Neutrophil (primary cell): ENCODE data around the gene EFCAB6.

Experiments used
- H3K27ac ChIP-seq: fragments of 200-600 bp; sonication (generic); 2 replicates; pipeline ENCODE4 v1.5.1; 2016; ENCODE audit warnings: mild to moderate bottlenecking, moderate library complexity
- H3K27me3 ChIP-seq: fragments of 200-600 bp; sonication (generic); 2 replicates; pipeline ENCODE4 v1.6.0; 2016; ENCODE audit warnings: mild to moderate bottlenecking
- H3K36me3 ChIP-seq: fragments of 200-600 bp; sonication (generic); 2 replicates; pipeline ENCODE4 v1.5.1; 2017
- H3K4me1 ChIP-seq, 2 experiments: fragments of 200-600 bp in 1 of 2; sonication (generic) in 1 of 2; 1 replicate in 1 of 2; 2 replicates in 1 of 2; pipeline versions ENCODE4 v1.5.1 to v1.6.1; 2013 to 2016; ENCODE audit warnings: low read depth in 1 of 2, low read length in 1 of 2, mild to moderate bottlenecking in 1 of 2, moderate library complexity in 1 of 2; ENCODE audit not compliant: control insufficient read depth in 1 of 2, insufficient read depth in 1 of 2
- H3K4me3 ChIP-seq, 2 experiments: fragments of 200-600 bp in 1 of 2; sonication (generic) in 1 of 2; 1 replicate in 1 of 2; 2 replicates in 1 of 2; pipeline ENCODE4 v1.5.1; 2013 to 2016; ENCODE audit warnings: low read depth in 1 of 2, low read length in 1 of 2, mild to moderate bottlenecking in 1 of 2, moderate library complexity in 1 of 2
- H3K9me3 ChIP-seq: fragments of 200-600 bp; sonication (generic); 2 replicates; pipeline ENCODE4 v1.5.1; 2016
- TF ChIP-seq, protein P1 (sequence below): fragments of 200-600 bp; sonication (generic); IDR thresholded peaks from 2 replicates; pipeline ENCODE4 v1.5.1; 2016; ENCODE audit warnings: antibody characterized with exemption

The EFCAB6 gene

DNA sequence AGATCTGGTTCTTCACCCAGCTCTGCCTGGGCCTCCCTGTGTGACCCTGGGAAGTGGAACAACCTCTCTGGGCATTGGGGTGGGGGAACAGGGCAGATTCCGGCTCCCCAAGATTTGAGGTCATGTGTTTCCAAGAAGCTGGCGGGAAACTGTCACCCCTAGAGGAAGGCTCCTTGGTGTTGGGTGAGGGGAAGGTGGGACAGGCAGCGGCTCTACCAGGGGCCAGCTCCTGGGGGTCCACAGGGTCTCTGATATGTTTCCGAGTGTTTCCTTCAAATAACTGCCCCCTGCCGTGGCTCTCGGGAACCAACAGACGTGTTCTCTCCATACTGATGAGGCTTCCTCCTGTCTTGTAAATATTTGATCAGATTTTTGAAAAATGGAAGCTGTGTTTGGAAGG, 321.8 kb downstream of the EFCAB6 start:
- Histone ChIP-seq H3K4me3 (no peak overlapping the region), H3K36me3 (no peaks in the 10 kb centered on the region), H3K9me3 (no peaks in the 10 kb centered on the region), H3K27ac (no peak overlapping the region), H3K4me1 (no peaks in the 10 kb centered on the region), H3K27me3 (no peaks in the 10 kb centered on the region)
- TF ChIP-seq, protein P1, sequence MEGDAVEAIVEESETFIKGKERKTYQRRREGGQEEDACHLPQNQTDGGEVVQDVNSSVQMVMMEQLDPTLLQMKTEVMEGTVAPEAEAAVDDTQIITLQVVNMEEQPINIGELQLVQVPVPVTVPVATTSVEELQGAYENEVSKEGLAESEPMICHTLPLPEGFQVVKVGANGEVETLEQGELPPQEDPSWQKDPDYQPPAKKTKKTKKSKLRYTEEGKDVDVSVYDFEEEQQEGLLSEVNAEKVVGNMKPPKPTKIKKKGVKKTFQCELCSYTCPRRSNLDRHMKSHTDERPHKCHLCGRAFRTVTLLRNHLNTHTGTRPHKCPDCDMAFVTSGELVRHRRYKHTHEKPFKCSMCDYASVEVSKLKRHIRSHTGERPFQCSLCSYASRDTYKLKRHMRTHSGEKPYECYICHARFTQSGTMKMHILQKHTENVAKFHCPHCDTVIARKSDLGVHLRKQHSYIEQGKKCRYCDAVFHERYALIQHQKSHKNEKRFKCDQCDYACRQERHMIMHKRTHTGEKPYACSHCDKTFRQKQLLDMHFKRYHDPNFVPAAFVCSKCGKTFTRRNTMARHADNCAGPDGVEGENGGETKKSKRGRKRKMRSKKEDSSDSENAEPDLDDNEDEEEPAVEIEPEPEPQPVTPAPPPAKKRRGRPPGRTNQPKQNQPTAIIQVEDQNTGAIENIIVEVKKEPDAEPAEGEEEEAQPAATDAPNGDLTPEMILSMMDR = no peak

DNA sequence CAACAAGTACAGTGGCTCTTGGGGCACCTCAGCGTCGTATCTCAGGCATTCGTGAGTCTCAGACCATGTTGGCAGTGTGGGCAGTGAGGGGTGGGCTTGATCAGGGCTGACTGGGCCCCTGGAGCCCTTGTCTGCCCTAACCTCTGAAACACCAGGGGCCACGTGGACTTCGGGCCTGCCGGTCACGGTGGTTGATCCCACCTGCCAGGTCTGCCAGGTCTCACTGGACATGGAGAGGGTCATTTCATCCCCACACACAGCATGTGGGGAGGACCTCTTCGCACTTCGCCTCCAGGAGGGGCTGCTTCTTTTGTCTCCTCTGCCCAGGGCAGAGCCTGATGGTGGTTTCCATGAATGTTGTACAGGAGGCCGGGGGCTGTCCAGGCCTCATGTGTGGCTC, 323.2 kb downstream of the EFCAB6 start:
- TF ChIP-seq, protein P1 = no peak
- H3K4me3 ChIP-seq = no peak overlapping the region
- H3K36me3 ChIP-seq = no peaks in the 10 kb centered on the region
- no peaks in the 10 kb centered on the region for H3K4me1 ChIP-seq
- no peak overlapping the region for H3K27ac ChIP-seq
- H3K27me3 ChIP-seq = no peaks in the 10 kb centered on the region
- H3K9me3 ChIP-seq = no peaks in the 10 kb centered on the region

DNA sequence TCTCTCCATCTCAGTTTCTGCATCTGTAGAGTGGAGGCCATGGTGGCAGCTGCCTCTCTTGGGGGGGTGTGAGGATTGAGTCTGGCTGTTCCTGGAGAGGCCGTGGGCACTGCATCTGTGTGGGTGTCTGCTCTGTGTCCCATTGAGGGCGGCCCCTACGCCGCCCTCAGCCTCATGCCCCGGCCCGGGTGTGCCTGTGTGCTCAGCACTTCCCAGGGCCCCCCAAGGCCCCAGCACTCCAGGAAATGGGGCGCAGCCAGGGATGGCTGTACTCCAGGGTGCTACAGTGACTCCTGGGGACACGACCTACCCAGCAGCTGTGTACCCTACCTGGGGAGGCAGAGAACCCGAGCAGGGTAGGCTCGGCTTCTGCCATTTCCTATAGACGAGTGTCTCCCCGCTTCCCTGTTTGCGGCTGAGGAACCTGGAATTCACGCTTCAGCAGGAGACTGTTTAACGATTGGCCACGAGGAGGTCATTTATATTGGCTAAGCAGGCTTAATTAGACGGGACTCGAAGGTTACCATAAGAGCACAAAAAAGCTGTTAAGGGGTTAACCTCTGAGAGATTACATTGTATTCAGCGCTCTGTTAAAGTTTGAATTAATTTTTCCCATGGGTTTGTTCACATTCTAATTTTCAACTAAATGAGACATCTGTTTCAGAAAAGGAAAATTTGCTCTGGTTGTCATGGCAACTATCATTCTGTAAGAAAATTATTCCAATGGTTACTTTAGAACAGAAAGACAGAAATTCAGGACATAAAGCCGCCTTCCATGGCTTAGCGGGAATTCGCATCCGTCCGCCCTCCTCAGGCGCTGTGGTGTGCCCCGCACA, 323.9 kb downstream of the EFCAB6 start:
- H3K4me3 ChIP-seq = no peak overlapping the region
- no peaks in the 10 kb centered on the region for H3K9me3 ChIP-seq
- H3K4me1 ChIP-seq = no peaks in the 10 kb centered on the region
- H3K27me3 ChIP-seq = no peaks in the 10 kb centered on the region
- no peak overlapping the region for H3K27ac ChIP-seq
- TF ChIP-seq, protein P1 = no peak
- H3K36me3 ChIP-seq = no peaks in the 10 kb centered on the region

DNA sequence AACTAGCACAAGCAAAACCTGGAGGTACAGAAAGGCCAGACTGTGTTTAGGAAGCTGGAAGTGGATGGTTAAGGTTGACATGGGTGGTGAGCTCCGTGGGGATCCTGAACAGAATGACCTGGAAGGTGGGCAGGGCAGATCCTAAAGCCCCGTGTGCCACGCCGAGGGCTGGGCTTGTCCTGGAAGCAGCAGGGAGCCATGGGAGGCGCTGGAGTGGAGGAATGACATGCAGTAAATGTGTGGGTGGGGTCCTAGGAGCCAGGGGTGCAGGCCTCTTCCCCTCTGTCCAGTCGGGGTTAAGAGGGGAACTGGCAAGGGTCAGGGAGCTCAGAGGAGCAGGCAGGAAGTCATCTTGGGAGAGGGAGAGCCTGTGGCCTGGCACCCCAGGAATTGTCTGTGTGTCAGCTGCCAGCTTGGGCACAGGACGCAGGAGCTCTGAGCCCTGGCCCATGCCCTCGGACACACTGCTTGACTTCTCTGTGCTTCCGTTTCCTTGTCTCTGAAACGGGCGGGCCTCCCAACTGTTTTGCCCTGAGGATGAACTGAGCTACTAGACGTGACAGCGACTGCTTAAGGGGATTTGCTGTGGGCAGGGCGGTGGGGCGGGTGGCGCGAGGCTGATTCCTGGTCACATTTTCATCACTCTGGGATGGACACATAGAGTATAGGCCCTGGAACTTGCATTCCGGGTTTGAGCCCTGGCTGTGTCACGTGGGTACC, 324.6 kb downstream of the EFCAB6 start:
- TF ChIP-seq, protein P1 = no peak
- Histone ChIP-seq H3K4me1 (no peaks in the 10 kb centered on the region), H3K9me3 (no peaks in the 10 kb centered on the region), H3K27me3 (no peaks in the 10 kb centered on the region), H3K4me3 (no peak overlapping the region), H3K27ac (no peak overlapping the region), H3K36me3 (no peaks in the 10 kb centered on the region)

DNA sequence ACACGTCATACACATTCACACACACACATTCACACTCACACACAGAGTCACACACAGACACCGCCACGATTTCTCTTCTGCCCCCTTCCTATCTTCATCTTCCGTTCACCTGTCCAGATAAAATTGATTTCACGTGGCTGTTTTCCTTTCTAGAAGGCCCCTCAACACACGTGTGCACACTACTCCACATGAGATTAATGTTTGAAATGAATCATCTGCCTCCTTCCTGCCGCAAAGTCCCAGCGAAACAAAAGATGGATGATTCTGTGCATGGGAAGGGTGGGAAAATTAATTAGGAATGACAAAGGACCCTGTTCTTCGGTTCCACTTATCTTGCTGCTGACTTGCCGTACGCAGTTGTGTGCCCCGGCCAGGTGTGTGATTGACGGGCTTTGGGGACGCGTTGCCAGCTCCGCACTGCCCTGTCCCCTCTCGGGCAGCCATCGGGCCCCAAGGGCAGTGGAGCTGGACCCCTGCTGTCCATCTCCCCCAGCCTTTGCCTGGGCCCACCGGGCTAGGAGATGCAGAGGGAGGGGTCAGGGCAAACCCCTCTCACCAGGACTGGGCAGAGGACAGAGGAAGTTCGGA, 326.5 kb downstream of the EFCAB6 start:
- H3K27ac ChIP-seq = no peak overlapping the region
- no peaks in the 10 kb centered on the region for H3K9me3 ChIP-seq
- TF ChIP-seq, protein P1 = no peak
- no peak overlapping the region for H3K4me3 ChIP-seq
- peaks cover 0 to 8% of the 10 kb centered on the region in 2 experiments for H3K4me1 ChIP-seq
- no peaks in the 10 kb centered on the region for H3K27me3 ChIP-seq
- no peaks in the 10 kb centered on the region for H3K36me3 ChIP-seq
